GM21381 (cell line): Measurements from ENCODE around the gene TTLL6.

Experiments
- ATAC-seq: cut with Tn5 transposase; IDR thresholded peaks from one replicate; pipeline ENCODE4 v1.9.1; 2021; ENCODE audit warnings: mild to moderate bottlenecking, moderate library complexity; ENCODE audit not compliant: unreplicated experiment

TTLL6 gene

GRCh38 chr17:48761114-48761513 is 55.9 kb downstream of the TTLL6 start:
- ATAC-seq = no peak

- ATAC-seq = no peak
Observed at GRCh38 chr17:48760411-48760810, 56.6 kb downstream of the TTLL6 start.

- no peak for ATAC-seq
Observed at GRCh38 chr17:48759288-48759687, 57.7 kb downstream of the TTLL6 start.

GRCh38 chr17:48757524-48757961 is 59.5 kb downstream of the TTLL6 start:
- ATAC-seq = no peak

- no peak for ATAC-seq
Observed at GRCh38 chr17:48756830-48757251, 60.2 kb downstream of the TTLL6 start.

GRCh38 chr17:48755356-48755755 is 61.7 kb downstream of the TTLL6 start:
- ATAC-seq = no peak

GRCh38 chr17:48754500-48755261 is 62.3 kb downstream of the TTLL6 start:
- no peak for ATAC-seq

- no peak for ATAC-seq
Observed at GRCh38 chr17:48753794-48754499, 63.1 kb downstream of the TTLL6 start.

GRCh38 chr17:48752399-48753288 is 64.4 kb downstream of the TTLL6 start:
- ATAC-seq = no peak

- ATAC-seq = no peak
Observed at GRCh38 chr17:48751733-48752398, 65.2 kb downstream of the TTLL6 start.

- ATAC-seq = no peak
Observed at GRCh38 chr17:48751172-48751571, 65.9 kb downstream of the TTLL6 start.

GRCh38 chr17:48749621-48750553 is 67.1 kb downstream of the TTLL6 start:
- no peak for ATAC-seq

- no peak for ATAC-seq
Observed at GRCh38 chr17:48748718-48749566, 68.1 kb downstream of the TTLL6 start.

GRCh38 chr17:48747445-48748363 is 69.3 kb downstream of the TTLL6 start:
- no peak for ATAC-seq

GRCh38 chr17:48746916-48747444 is 70.0 kb downstream of the TTLL6 start:
- ATAC-seq = no peak

GRCh38 chr17:48745381-48746275 is 71.4 kb downstream of the TTLL6 start:
- no peak for ATAC-seq
